Nephron progenitor cell (in vitro differentiated cells): ENCODE results near the gene NR1H4.

ENCODE experiments used
- DNase-seq: peaks from one replicate; pipeline ENCODE4 v3.0.0; 2021
- H3K27ac Mint-ChIP-seq: 2 replicates; pipeline ENCODE4 v1.8.0; 2021; ENCODE audit warnings: mild to moderate bottlenecking, moderate library complexity, mixed read lengths
- H3K27me3 Mint-ChIP-seq: 2 replicates; pipeline ENCODE4 v1.8.0; 2021; ENCODE audit warnings: mild to moderate bottlenecking, low read depth, mixed read lengths; ENCODE audit not compliant: poor library complexity
- H3K36me3 Mint-ChIP-seq: 2 replicates; pipeline ENCODE4 v1.8.0; 2021; ENCODE audit warnings: low read depth, mixed read lengths
- H3K4me1 Mint-ChIP-seq: 2 replicates; pipeline ENCODE4 v1.8.0; 2021; ENCODE audit warnings: mixed read lengths
- H3K4me3 Mint-ChIP-seq: 2 replicates; pipeline ENCODE4 v1.8.0; 2021; ENCODE audit warnings: mild to moderate bottlenecking, moderate library complexity, mixed read lengths
- H3K9me3 Mint-ChIP-seq: 2 replicates; pipeline ENCODE4 v1.8.0; 2021; ENCODE audit warnings: mild to moderate bottlenecking, moderate library complexity, mixed read lengths
- TF ChIP-seq, protein P1 (sequence below): fragments of 200-600 bp; sonication (generic); IDR thresholded peaks from 2 replicates; pipeline ENCODE4 v1.5.0; 2021; ENCODE audit warnings: antibody characterized with exemption

NR1H4 gene

DNA sequence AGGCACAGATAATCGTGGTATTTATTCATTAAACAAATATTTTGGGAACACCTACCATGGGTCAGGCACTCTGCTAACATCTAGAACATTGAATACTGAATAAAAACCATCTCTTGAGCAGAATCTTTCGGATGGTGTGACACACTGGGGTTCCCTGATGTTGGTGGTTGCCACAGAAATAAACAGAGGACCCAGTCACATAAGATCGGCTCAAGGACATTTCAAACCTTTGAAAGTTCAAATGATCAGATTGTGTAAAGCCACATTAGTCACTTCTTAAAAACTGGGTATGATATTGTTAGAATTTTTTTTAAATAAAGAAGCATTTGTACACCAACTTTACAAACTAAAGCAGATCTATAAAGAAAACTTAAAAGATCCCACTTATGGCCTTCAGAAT, 39.0 kb downstream of the NR1H4 start:
- peaks cover 4% of the 10 kb centered on the region for H3K9me3 Mint-ChIP-seq
- peaks cover 13% of the 10 kb centered on the region for H3K27me3 Mint-ChIP-seq
- DNase-seq, result no peak

GRCh38 chr12:100515968-100516367, 42.3 kb downstream of the NR1H4 start:
- TF ChIP-seq, protein P1, sequence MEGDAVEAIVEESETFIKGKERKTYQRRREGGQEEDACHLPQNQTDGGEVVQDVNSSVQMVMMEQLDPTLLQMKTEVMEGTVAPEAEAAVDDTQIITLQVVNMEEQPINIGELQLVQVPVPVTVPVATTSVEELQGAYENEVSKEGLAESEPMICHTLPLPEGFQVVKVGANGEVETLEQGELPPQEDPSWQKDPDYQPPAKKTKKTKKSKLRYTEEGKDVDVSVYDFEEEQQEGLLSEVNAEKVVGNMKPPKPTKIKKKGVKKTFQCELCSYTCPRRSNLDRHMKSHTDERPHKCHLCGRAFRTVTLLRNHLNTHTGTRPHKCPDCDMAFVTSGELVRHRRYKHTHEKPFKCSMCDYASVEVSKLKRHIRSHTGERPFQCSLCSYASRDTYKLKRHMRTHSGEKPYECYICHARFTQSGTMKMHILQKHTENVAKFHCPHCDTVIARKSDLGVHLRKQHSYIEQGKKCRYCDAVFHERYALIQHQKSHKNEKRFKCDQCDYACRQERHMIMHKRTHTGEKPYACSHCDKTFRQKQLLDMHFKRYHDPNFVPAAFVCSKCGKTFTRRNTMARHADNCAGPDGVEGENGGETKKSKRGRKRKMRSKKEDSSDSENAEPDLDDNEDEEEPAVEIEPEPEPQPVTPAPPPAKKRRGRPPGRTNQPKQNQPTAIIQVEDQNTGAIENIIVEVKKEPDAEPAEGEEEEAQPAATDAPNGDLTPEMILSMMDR, result no peak
- Mint-ChIP-seq H3K27ac (no peak overlapping the region), H3K9me3 (peaks cover 4% of the 10 kb centered on the region), H3K4me1 (no peaks in the 10 kb centered on the region), H3K4me3 (no peak overlapping the region), H3K36me3 (no peaks in the 10 kb centered on the region), H3K27me3 (peaks cover 19% of the 10 kb centered on the region)
- no peak for DNase-seq

More for the DNA sequence above, 39.0 kb downstream of the NR1H4 start:
- Mint-ChIP-seq H3K4me1 (no peaks in the 10 kb centered on the region), H3K36me3 (no peaks in the 10 kb centered on the region), H3K27ac (no peak overlapping the region), H3K4me3 (no peak overlapping the region)
- TF ChIP-seq, protein P1, result no peak

DNA sequence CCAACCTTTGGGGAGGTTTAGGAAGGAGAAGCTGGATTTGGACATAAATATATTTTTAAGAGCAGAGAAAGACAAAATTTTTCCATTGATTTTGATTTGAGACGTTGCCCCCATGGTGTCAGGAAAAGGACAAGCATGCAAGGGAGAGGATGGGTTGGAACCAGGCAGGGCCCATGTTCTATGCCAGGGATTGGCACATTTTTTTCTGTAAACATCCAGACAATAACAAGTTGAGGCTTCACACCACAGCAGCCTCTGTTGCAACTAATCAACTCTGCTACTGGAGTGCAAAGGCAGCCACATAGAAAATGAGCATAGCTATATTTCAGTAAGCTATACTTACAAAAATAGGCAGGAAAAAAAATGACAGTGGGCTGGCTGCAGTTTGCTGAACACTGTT, 44.7 kb downstream of the NR1H4 start:
- TF ChIP-seq, protein P1, result no peak
- Mint-ChIP-seq H3K4me1 (no peaks in the 10 kb centered on the region), H3K27me3 (peaks cover 15% of the 10 kb centered on the region), H3K4me3 (no peak overlapping the region), H3K36me3 (no peaks in the 10 kb centered on the region), H3K27ac (no peak overlapping the region), H3K9me3 (peaks cover 4% of the 10 kb centered on the region)
- no peak for DNase-seq

GRCh38 chr12:100520048-100520769, 46.5 kb downstream of the NR1H4 start:
- DNase-seq, result no peak
- Mint-ChIP-seq H3K9me3 (peaks cover 4% of the 10 kb centered on the region), H3K36me3 (no peaks in the 10 kb centered on the region), H3K27ac (no peak overlapping the region), H3K4me3 (no peak overlapping the region), H3K27me3 (peaks cover 17% of the 10 kb centered on the region), H3K4me1 (no peaks in the 10 kb centered on the region)
- TF ChIP-seq, protein P1, result no peak

- Mint-ChIP-seq H3K9me3 (peaks cover 3% of the 10 kb centered on the region), H3K4me1 (no peaks in the 10 kb centered on the region), H3K4me3 (no peak overlapping the region), H3K27ac (no peak overlapping the region), H3K27me3 (peaks cover 16% of the 10 kb centered on the region), H3K36me3 (no peaks in the 10 kb centered on the region)
- DNase-seq, result no peak
- TF ChIP-seq, protein P1, result no peak
Measured at GRCh38 chr12:100521958-100522357, 48.3 kb downstream of the NR1H4 start.

GRCh38 chr12:100528034-100528433, 54.4 kb downstream of the NR1H4 start:
- Mint-ChIP-seq H3K9me3 (no peaks in the 10 kb centered on the region), H3K36me3 (no peaks in the 10 kb centered on the region), H3K4me1 (no peaks in the 10 kb centered on the region), H3K4me3 (no peak overlapping the region), H3K27me3 (peaks cover 29% of the 10 kb centered on the region), H3K27ac (no peak overlapping the region)
- TF ChIP-seq, protein P1, result no peak
- no peak for DNase-seq
